ENCODE results near the gene DHFR.

The DHFR gene

DNA sequence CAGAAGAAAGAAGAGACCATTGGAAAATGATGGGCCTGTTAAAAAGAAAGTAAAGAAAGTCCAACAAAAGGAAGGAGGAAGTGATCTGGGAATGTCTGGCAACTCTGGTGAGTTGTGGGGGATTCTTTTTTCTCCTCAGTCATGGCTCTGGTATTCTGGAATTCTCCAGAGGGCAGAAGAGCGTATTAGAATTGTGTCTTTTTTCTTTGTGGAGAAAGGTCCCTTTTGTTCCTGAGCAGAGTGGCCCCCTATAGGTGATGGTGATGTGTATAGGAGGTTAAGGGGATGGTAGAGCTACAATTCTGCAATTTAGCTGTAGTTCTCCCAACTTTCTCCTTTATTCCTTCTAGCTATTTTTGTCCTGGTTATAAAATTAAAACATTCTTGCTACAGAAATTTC, 1.6 kb upstream of the DHFR start:
- no peaks in the 10 kb centered on the region for H3K9me3 ChIP-seq (ENCODE audit: control insufficient read depth, insufficient read depth, low read length)
- no peak for TF ChIP-seq EZH2phosphoT487 (IDR thresholded peaks at IDR 0.05; ENCODE audit: borderline replicate concordance, low read length)
- TF ChIP-seq, protein P1, sequence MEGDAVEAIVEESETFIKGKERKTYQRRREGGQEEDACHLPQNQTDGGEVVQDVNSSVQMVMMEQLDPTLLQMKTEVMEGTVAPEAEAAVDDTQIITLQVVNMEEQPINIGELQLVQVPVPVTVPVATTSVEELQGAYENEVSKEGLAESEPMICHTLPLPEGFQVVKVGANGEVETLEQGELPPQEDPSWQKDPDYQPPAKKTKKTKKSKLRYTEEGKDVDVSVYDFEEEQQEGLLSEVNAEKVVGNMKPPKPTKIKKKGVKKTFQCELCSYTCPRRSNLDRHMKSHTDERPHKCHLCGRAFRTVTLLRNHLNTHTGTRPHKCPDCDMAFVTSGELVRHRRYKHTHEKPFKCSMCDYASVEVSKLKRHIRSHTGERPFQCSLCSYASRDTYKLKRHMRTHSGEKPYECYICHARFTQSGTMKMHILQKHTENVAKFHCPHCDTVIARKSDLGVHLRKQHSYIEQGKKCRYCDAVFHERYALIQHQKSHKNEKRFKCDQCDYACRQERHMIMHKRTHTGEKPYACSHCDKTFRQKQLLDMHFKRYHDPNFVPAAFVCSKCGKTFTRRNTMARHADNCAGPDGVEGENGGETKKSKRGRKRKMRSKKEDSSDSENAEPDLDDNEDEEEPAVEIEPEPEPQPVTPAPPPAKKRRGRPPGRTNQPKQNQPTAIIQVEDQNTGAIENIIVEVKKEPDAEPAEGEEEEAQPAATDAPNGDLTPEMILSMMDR (IDR thresholded peaks at IDR 0.05; ENCODE audit: low read depth, low read length, poor library complexity, severe bottlenecking), result peak; percentile 56
- H3F3A ChIP-seq (ENCODE audit: control insufficient read depth, insufficient read depth), result no peaks in the 10 kb centered on the region
- H3K27ac ChIP-seq (ENCODE audit: low read depth, low read length), result peak overlapping the region; percentile 81
- H3K4me1 ChIP-seq (ENCODE audit: control insufficient read depth, low read length), result peaks cover 12% of the 10 kb centered on the region
- peaks cover 31% of the 10 kb centered on the region for H3K79me2 ChIP-seq (ENCODE audit: control insufficient read depth, low read length)
- no peaks in the 10 kb centered on the region for H3K27me3 ChIP-seq (ENCODE audit: control insufficient read depth, low read length)
- no peaks in the 10 kb centered on the region for H3K9me2 ChIP-seq (replicated peaks; ENCODE audit: control insufficient read depth, low read length)
- H3K36me3 ChIP-seq (ENCODE audit: control insufficient read depth, low read length), result peaks cover 55% of the 10 kb centered on the region
- H3K4me3 ChIP-seq (ENCODE audit: low read length), result no peak overlapping the region
- peak overlapping the region; percentile 83 for H3K4me2 ChIP-seq (ENCODE audit: low read length)
- peaks cover 5% of the 10 kb centered on the region; the same call in 1 of the 2 replicates for H4K20me1 ChIP-seq (ENCODE audit: control insufficient read depth, insufficient read depth, low read depth, low read length)

DNA sequence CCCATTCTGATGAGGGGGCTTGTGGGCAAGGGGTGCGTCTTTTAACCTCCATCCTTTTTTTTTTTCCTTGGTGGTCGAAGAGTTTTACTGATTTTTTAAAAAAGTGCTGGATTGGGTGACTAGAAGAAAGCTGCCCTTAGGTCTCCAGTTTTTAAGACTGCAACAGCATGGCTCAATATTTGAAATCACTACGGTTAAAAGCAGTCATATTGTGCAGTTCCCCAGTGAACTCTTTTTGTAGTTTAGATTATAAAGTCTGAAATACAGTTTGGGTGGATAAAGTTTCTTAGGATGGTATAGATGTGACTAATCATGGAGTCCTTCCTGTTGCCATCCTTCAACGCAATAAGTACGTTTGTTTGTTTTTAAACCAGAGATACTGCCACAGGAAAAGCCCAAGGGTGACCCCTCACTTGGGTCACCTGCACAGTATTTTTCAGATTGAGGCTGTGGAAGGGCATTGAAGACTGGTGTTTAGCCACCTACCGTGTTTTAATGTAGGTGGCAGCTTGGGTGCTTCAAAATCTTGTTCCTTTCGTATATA, 520 bp upstream of the DHFR start:
- H4K20me1 ChIP-seq (ENCODE audit: control insufficient read depth, insufficient read depth, low read depth, low read length), result peaks cover 5% of the 10 kb centered on the region; the same call in 1 of the 2 replicates
- peaks cover 25% of the 10 kb centered on the region for H3K79me2 ChIP-seq (ENCODE audit: control insufficient read depth, low read length)
- no peak for TF ChIP-seq EZH2phosphoT487 (IDR thresholded peaks at IDR 0.05; ENCODE audit: borderline replicate concordance, low read length)
- TF ChIP-seq, protein P1 (IDR thresholded peaks at IDR 0.05; ENCODE audit: low read depth, low read length, poor library complexity, severe bottlenecking), result no peak
- no peaks in the 10 kb centered on the region for H3K9me2 ChIP-seq (replicated peaks; ENCODE audit: control insufficient read depth, low read length)
- peak overlapping the region; percentile 83 for H3K4me2 ChIP-seq (ENCODE audit: low read length)
- no peak overlapping the region for H3K4me3 ChIP-seq (ENCODE audit: low read length)
- no peaks in the 10 kb centered on the region for H3K9me3 ChIP-seq (ENCODE audit: control insufficient read depth, insufficient read depth, low read length)
- H3K27ac ChIP-seq (ENCODE audit: low read depth, low read length), result peak overlapping the region; percentile 81
- H3K27me3 ChIP-seq (ENCODE audit: control insufficient read depth, low read length), result no peaks in the 10 kb centered on the region
- peaks cover 44% of the 10 kb centered on the region for H3K36me3 ChIP-seq (ENCODE audit: control insufficient read depth, low read length)
- no peaks in the 10 kb centered on the region for H3F3A ChIP-seq (ENCODE audit: control insufficient read depth, insufficient read depth)
- H3K4me1 ChIP-seq (ENCODE audit: control insufficient read depth, low read length), result peaks cover 12% of the 10 kb centered on the region

GRCh38 chr5:80654054-80654390, 761 bp downstream of the DHFR start:
- Histone ChIP-seq H3K79me2 (ENCODE audit: control insufficient read depth, low read length) (peaks cover 28% of the 10 kb centered on the region), H3K4me1 (ENCODE audit: control insufficient read depth, low read length) (peaks cover 12% of the 10 kb centered on the region), H3K27ac (ENCODE audit: low read depth, low read length) (peak overlapping the region; percentile 81), H3K4me3 (ENCODE audit: low read length) (no peak overlapping the region), H3K27me3 (ENCODE audit: control insufficient read depth, low read length) (no peaks in the 10 kb centered on the region), H3K9me2 (replicated peaks; ENCODE audit: control insufficient read depth, low read length) (no peaks in the 10 kb centered on the region), H3K4me2 (ENCODE audit: low read length) (no peak overlapping the region), H4K20me1 (ENCODE audit: control insufficient read depth, insufficient read depth, low read depth, low read length) (peaks cover 5% of the 10 kb centered on the region; the same call in 1 of the 2 replicates), H3K36me3 (ENCODE audit: control insufficient read depth, low read length) (peaks cover 31% of the 10 kb centered on the region), H3F3A (ENCODE audit: control insufficient read depth, insufficient read depth) (no peaks in the 10 kb centered on the region), H3K9me3 (ENCODE audit: control insufficient read depth, insufficient read depth, low read length) (no peaks in the 10 kb centered on the region)
- TF ChIP-seq, protein P1 (IDR thresholded peaks at IDR 0.05; ENCODE audit: low read depth, low read length, poor library complexity, severe bottlenecking), result no peak
- no peak for TF ChIP-seq EZH2phosphoT487 (IDR thresholded peaks at IDR 0.05; ENCODE audit: borderline replicate concordance, low read length)

Measured in DOHH2 (cell line).